CD4-positive, alpha-beta memory T cell (primary cell): Measurements from ENCODE around the gene KCNJ9. TPM values are rescaled to one million over a fixed set of nuclear protein-coding genes. Genes with fewer than 3 reads are reported as not detected.

Experiments used
- CTCF ChIA-PET: fragments of 350-600 bp; sonication (Branson Sonifier 250); formaldehyde crosslinking; loops from one replicate; lab custom pipeline; 2021; ENCODE audit warnings: inconsistent platforms; ENCODE audit not compliant: partially characterized antibody; lab: Charles Lee
- POLR2A ChIA-PET: fragments of 350-600 bp; sonication (Branson Sonifier 250); formaldehyde crosslinking; loops from one replicate; lab custom pipeline; 2021; ENCODE audit not compliant: partially characterized antibody; lab: Charles Lee
- DNase-seq, 5 donors: peaks; one replicate each; pipeline versions ENCODE4 v3.0.0 to v3.0.0-alpha.2; 2020 to 2022; ENCODE audit warnings: mixed read lengths in 1 of 5
- H3K27ac ChIP-seq: one replicate; pipeline ENCODE4 v1.7.0; 2013; ENCODE audit warnings: low read depth, low read length
- H3K27me3 ChIP-seq: 2 replicates; pipeline ENCODE4 v1.7.0; 2013; ENCODE audit warnings: mild to moderate bottlenecking, low read length, moderate library complexity; ENCODE audit not compliant: insufficient read depth
- H3K36me3 ChIP-seq: 2 replicates; pipeline ENCODE4 v1.7.0; 2013; ENCODE audit warnings: mild to moderate bottlenecking, low read length, moderate library complexity; ENCODE audit not compliant: insufficient read depth
- H3K4me1 ChIP-seq: 2 replicates; pipeline ENCODE4 v1.7.0; 2013; ENCODE audit warnings: mild to moderate bottlenecking, low read length, moderate library complexity; ENCODE audit not compliant: insufficient read depth
- H3K4me3 ChIP-seq, 2 donors: one replicate each; pipeline ENCODE4 v1.7.0; 2013; ENCODE audit warnings: low read length in 2 of 2, mild to moderate bottlenecking in 1 of 2
- H3K9me3 ChIP-seq, 2 donors: one replicate each; pipeline ENCODE4 v1.7.0; 2013; ENCODE audit warnings: low read length in 2 of 2, control low read depth in 1 of 2; ENCODE audit not compliant: control insufficient read depth in 1 of 2
- H3K27ac Mint-ChIP-seq, 7 donors: one replicate each; pipeline ENCODE4 v1.8.0; 2020 to 2021; ENCODE audit warnings: mixed read lengths in 7 of 7, mild to moderate bottlenecking in 6 of 7, inconsistent platforms in 3 of 7, moderate library complexity in 3 of 7
- H3K27me3 Mint-ChIP-seq, 2 donors: one replicate each; pipeline ENCODE4 v1.8.0; 2020 to 2021; ENCODE audit warnings: mixed read lengths in 2 of 2
- H3K36me3 Mint-ChIP-seq, 2 donors: one replicate each; pipeline ENCODE4 v1.8.0; 2020 to 2021; ENCODE audit warnings: mixed read lengths in 2 of 2, inconsistent platforms in 1 of 2, mild to moderate bottlenecking in 1 of 2
- H3K4me1 Mint-ChIP-seq, 4 donors: one replicate each; pipeline ENCODE4 v1.8.0; 2020 to 2021; ENCODE audit warnings: mixed read lengths in 4 of 4, mild to moderate bottlenecking in 1 of 4
- H3K4me3 Mint-ChIP-seq, 8 donors: one replicate each; pipeline ENCODE4 v1.8.0; 2020 to 2021; ENCODE audit warnings: mixed read lengths in 8 of 8, mild to moderate bottlenecking in 7 of 8, moderate library complexity in 6 of 8, inconsistent platforms in 3 of 8
- H3K9me3 Mint-ChIP-seq, 8 donors: one replicate each; pipeline ENCODE4 v1.8.0; 2020 to 2021; ENCODE audit warnings: mixed read lengths in 8 of 8, mild to moderate bottlenecking in 5 of 8, inconsistent platforms in 3 of 8, moderate library complexity in 1 of 8
- intact Hi-C: fragments of 100-400 bp; cut with micrococcal nuclease; formaldehyde crosslinking; loops from one replicate; pipeline ENCODE4 v1.15.1; 2023
- polyA plus RNA-seq, 2 donors: library from polyadenylated mRNA; unstranded; fragments of 300-500 nt; fragmentation: Illumina TruSeq; gene quantifications; one replicate each; pipeline ENCODE4 v1.2.3, GENCODE V29; 2021
- total RNA-seq, 2 experiments: library from RNA; stranded (reverse); gene quantifications; one replicate each; pipeline ENCODE4 v1.2.3, GENCODE V29; 2021

The KCNJ9 gene
- total and polyA plus RNA-seq, 4 experiments from 2014 or later, result not detected

- peak in 1 of 5 donors; percentile 59 for DNase-seq
- Histone ChIP-seq H3K27me3 (no peaks in the 10 kb centered on the region), H3K4me1 (peaks cover 59% of the 10 kb centered on the region), H3K36me3 (peaks cover 19% of the 10 kb centered on the region), H3K4me3 (peak overlapping the region; percentile 81 to 84), H3K9me3 (no peaks in the 10 kb centered on the region), H3K27ac (peak overlapping the region; percentile 86)
- CTCF ChIA-PET, result interaction anchor here (1.4 to 6.1 kb wide), 4 partner anchors 11 to 19 kb away, joined by 3 to 83 read pairs (median 15); partner anchors contain the start of gene KCNJ9
- Mint-ChIP-seq H3K27ac (peak overlapping the region; percentile 80 to 97 (median 93)), H3K27me3 (peaks cover 0 to 2% of the 10 kb centered on the region in 2 donors), H3K4me3 (peak overlapping the region; percentile 85 to 92 (median 89)), H3K4me1 (peaks cover 26 to 71% (median 47%) of the 10 kb centered on the region in 4 donors), H3K36me3 (peaks cover 0 to 38% of the 10 kb centered on the region in 2 donors), H3K9me3 (no peaks in the 10 kb centered on the region)
- intact Hi-C loops, result loop anchor here (5.0 to 10.0 kb wide), 3 partner anchors 65 to 1057 kb away; partner anchors contain the start of genes PIGM, TAGLN2, UFC1 and USP21
- POLR2A ChIA-PET, result interaction anchor here (1.2 to 4.8 kb wide), 9 partner anchors 11 to 187 kb away, joined by 3 to 51 read pairs (median 13); partner anchors contain the start of genes DCAF8, PEX19, PIGM and TAGLN2
These were observed 16.0 kb downstream of the KCNJ9 start for GRCh38 chr1:160097151-160097910.

GRCh38 chr1:160097911-160098851, 16.8 kb downstream of the KCNJ9 start, which contains the start of gene IGSF8:
Gene IGSF8 (minus strand): TSS chr1:160098619. CDS start chr1:160098472, 147 bp downstream.
- intact Hi-C loops, result loop anchor here (1.0 to 10.0 kb wide), 6 partner anchors 13 to 1293 kb away; partner anchors contain the start of genes PIGM, TAGLN2, UFC1 and USP21
- Mint-ChIP-seq H3K27ac (peak within 1 kb of the TSS; percentile 93 to 98 (median 97)), H3K27me3 (peaks cover 0 to 2% of the 10 kb centered on the region in 2 donors), H3K4me3 (peak within 1 kb of the TSS; percentile 85 to 92 (median 89)), H3K9me3 (no peaks in the 10 kb centered on the region), H3K36me3 (peaks cover 0 to 34% of the 10 kb centered on the region in 2 donors), H3K4me1 (peaks cover 26 to 67% (median 47%) of the 10 kb centered on the region in 4 donors)
- Histone ChIP-seq H3K27me3 (no peaks in the 10 kb centered on the region), H3K9me3 (no peaks in the 10 kb centered on the region), H3K4me3 (peak within 1 kb of the TSS; percentile 81 to 84), H3K27ac (peak within 1 kb of the TSS; percentile 96), H3K36me3 (peaks cover 14% of the 10 kb centered on the region), H3K4me1 (peaks cover 59% of the 10 kb centered on the region)
- peak; percentile 89 to 92 (median 91) for DNase-seq
- ChIA-PET CTCF (interaction anchor here (0.7 to 6.1 kb wide), 8 partner anchors 12 to 278 kb away, joined by 3 to 83 read pairs (median 6); partner anchors contain the start of gene KCNJ9), POLR2A (interaction anchor here (0.8 to 4.8 kb wide), 10 partner anchors 12 to 193 kb away, joined by 3 to 51 read pairs (median 12); partner anchors contain the start of genes DCAF8, PEX19, PIGM and TAGLN2)

- ChIA-PET CTCF (interaction anchor here (0.9 to 6.1 kb wide), 7 partner anchors 13 to 277 kb away, joined by 3 to 83 read pairs (median 7); partner anchors contain the start of gene KCNJ9), POLR2A (interaction anchor here (0.8 to 4.8 kb wide), 8 partner anchors 12 to 193 kb away, joined by 3 to 51 read pairs (median 13); partner anchors contain the start of genes DCAF8, PEX19, PIGM and TAGLN2)
- H3K9me3 ChIP-seq, result no peaks in the 10 kb centered on the region
- H3K4me1 ChIP-seq, result peaks cover 55% of the 10 kb centered on the region
- peaks cover 6% of the 10 kb centered on the region for H3K36me3 ChIP-seq
- H3K4me3 Mint-ChIP-seq, result peak overlapping the region; percentile 78 to 87 (median 82)
- H3K27ac ChIP-seq, result peak overlapping the region; percentile 96
- peaks cover 0 to 2% of the 10 kb centered on the region in 2 donors for H3K27me3 Mint-ChIP-seq
- H3K36me3 Mint-ChIP-seq, result peaks cover 0 to 27% of the 10 kb centered on the region in 2 donors
- H3K27me3 ChIP-seq, result no peaks in the 10 kb centered on the region
- H3K4me3 ChIP-seq, result peak overlapping the region; percentile 74
- DNase-seq, result peak; percentile 95 to 98 (median 95)
- H3K27ac Mint-ChIP-seq, result peak overlapping the region; percentile 93 to 98 (median 97)
- H3K9me3 Mint-ChIP-seq, result no peaks in the 10 kb centered on the region
- H3K4me1 Mint-ChIP-seq, result peaks cover 24 to 63% (median 46%) of the 10 kb centered on the region in 4 donors
- intact Hi-C loops, result loop anchor here (1.0 to 10.0 kb wide), 7 partner anchors 14 to 1292 kb away; partner anchors contain the start of genes DUSP23, PIGM, TAGLN2 and UFC1
These were observed 17.7 kb downstream of the KCNJ9 start for GRCh38 chr1:160098852-160099561.

GRCh38 chr1:160099716-160100375, 18.5 kb downstream of the KCNJ9 start:
- Mint-ChIP-seq H3K36me3 (peaks cover 0 to 19% of the 10 kb centered on the region in 2 donors), H3K4me1 (peaks cover 24 to 63% (median 43%) of the 10 kb centered on the region in 4 donors), H3K27ac (peak overlapping the region; percentile 93 to 98 (median 97)), H3K27me3 (peaks cover 0 to 2% of the 10 kb centered on the region in 2 donors), H3K9me3 (no peaks in the 10 kb centered on the region), H3K4me3 (peak overlapping the region in 7 of 8 donors; percentile 78 to 87 (median 82))
- no peaks in the 10 kb centered on the region for H3K36me3 ChIP-seq
- CTCF ChIA-PET, result interaction anchor here (1.1 to 7.1 kb wide), 8 partner anchors 13 to 262 kb away, joined by 4 to 83 read pairs (median 32); partner anchors contain the start of genes DCAF8 and KCNJ9
- no peaks in the 10 kb centered on the region for H3K27me3 ChIP-seq
- POLR2A ChIA-PET, result interaction anchor here (0.9 to 2.6 kb wide), 7 partner anchors 69 to 189 kb away, joined by 3 to 28 read pairs (median 13); partner anchors contain the start of genes DCAF8, PEX19 and PIGM
- DNase-seq, result no peak
- intact Hi-C loops, result loop anchor here (1.0 to 10.0 kb wide), 5 partner anchors 68 to 1291 kb away; partner anchors contain the start of genes DUSP23, PIGM, TAGLN2 and UFC1
- H3K4me1 ChIP-seq, result peaks cover 55% of the 10 kb centered on the region
- H3K27ac ChIP-seq, result peak overlapping the region; percentile 96
- no peak overlapping the region for H3K4me3 ChIP-seq
- H3K9me3 ChIP-seq, result no peaks in the 10 kb centered on the region

- peak overlapping the region; percentile 93 to 98 (median 96) for H3K27ac Mint-ChIP-seq
- POLR2A ChIA-PET, result interaction anchor here (0.9 to 1.6 kb wide), 5 partner anchors 151 to 190 kb away, joined by 3 to 14 read pairs (median 4); partner anchors contain the start of gene DCAF8
These were observed 19.8 kb downstream of the KCNJ9 start for GRCh38 chr1:160101037-160101716.

More at GRCh38 chr1:160101037-160101716, 19.8 kb downstream of the KCNJ9 start:
- H3K4me1 Mint-ChIP-seq, result peaks cover 20 to 55% (median 36%) of the 10 kb centered on the region in 4 donors
- peak overlapping the region; percentile 96 for H3K27ac ChIP-seq
- H3K27me3 Mint-ChIP-seq, result peaks cover 0 to 2% of the 10 kb centered on the region in 2 donors
- peak overlapping the region; percentile 33 to 80 (median 65) for H3K4me3 Mint-ChIP-seq
- H3K4me1 ChIP-seq, result peaks cover 46% of the 10 kb centered on the region
- intact Hi-C loops, result loop anchor here (1.0 kb wide), 4 partner anchors 92 to 275 kb away; no protein-coding TSS in a partner anchor
- DNase-seq, result peak; percentile 69 to 73 (median 72)
- H3K9me3 ChIP-seq, result no peaks in the 10 kb centered on the region
- no peaks in the 10 kb centered on the region for H3K27me3 ChIP-seq
- H3K36me3 Mint-ChIP-seq, result peaks cover 0 to 11% of the 10 kb centered on the region in 2 donors
- CTCF ChIA-PET, result interaction anchor here (0.5 to 7.1 kb wide), 23 partner anchors 8 to 1025 kb away, joined by 3 to 52 read pairs (median 4); partner anchors contain the start of genes AIM2 and DCAF8
- no peak overlapping the region for H3K4me3 ChIP-seq
- no peaks in the 10 kb centered on the region for H3K36me3 ChIP-seq
- H3K9me3 Mint-ChIP-seq, result no peaks in the 10 kb centered on the region
